Diencephalon (tissue), 1 donor: ENCODE results near the gene ARMC9. TPM values are rescaled to one million over a fixed set of nuclear protein-coding genes. Genes with fewer than 3 reads are reported as not detected.

Experiments
- small RNA-seq: library from RNA; depleted of rRNA; stranded (forward); fragments of <200 nt; gene quantifications from one replicate; pipeline ENCODE3, GENCODE V24; 2014
- total RNA-seq: library from RNA; depleted of rRNA; stranded (reverse); fragments of >200 nt; gene quantifications from one replicate; pipeline ENCODE4 v1.2.3, GENCODE V29; 2014

ARMC9 gene, protein sequence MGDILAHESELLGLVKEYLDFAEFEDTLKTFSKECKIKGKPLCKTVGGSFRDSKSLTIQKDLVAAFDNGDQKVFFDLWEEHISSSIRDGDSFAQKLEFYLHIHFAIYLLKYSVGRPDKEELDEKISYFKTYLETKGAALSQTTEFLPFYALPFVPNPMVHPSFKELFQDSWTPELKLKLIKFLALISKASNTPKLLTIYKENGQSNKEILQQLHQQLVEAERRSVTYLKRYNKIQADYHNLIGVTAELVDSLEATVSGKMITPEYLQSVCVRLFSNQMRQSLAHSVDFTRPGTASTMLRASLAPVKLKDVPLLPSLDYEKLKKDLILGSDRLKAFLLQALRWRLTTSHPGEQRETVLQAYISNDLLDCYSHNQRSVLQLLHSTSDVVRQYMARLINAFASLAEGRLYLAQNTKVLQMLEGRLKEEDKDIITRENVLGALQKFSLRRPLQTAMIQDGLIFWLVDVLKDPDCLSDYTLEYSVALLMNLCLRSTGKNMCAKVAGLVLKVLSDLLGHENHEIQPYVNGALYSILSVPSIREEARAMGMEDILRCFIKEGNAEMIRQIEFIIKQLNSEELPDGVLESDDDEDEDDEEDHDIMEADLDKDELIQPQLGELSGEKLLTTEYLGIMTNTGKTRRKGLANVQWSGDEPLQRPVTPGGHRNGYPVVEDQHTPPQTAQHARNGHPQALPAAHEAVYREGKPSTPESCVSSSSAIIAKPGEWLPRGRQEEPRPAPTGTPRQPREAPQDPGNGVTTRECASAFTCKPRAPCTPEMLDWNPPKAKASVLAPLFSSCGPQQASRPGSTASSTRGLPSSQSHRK
- 23.8 TPM for total RNA-seq

DNA sequence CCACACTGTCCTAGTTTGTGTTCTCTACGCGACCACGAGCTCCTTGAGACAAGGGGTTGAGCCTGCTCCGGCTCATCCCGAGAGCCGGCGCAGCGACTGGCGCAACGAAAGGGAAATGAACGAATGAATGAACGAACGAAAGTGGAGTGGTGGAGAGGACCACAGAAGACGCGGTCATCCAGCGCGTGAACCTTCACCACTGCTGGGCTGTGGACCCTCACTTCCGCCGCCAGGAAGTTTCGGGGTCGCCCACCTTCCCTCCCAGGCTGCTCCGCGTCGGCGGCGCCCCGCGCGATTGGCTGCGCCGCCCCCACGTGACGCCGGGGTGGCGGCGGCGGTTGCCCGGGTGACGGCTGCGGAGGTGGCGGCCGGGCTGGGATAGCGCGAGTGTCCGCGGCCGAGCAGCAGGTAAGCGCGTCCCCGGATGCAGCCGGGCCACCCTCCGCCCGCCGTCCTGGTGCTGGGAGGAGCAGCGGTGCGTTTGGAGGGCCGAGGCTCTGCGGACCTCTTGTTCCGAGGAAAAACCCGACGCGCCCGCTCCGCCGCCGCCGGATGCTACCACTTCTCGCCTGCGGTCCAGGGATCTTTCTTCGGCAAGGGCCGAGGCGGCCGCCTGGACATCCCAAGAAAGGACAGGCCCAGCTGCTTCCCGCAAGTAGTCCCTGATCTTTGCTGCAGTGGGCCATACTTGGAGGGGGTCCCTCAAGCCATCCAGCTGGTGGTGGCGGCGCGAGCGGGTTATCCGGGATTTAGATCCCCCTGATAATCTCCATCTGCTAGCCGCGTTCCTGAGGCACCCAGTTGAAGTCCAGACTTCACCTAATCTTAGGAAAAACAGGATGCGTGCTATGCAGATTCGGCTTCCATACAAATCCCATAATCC is at the start of gene ARMC9:
Gene ARMC9, plus strand, starts transcription at position 341 of the 883 bp plus-strand sequence. CDS start 7,608 bp downstream, outside the sequence.

DNA sequence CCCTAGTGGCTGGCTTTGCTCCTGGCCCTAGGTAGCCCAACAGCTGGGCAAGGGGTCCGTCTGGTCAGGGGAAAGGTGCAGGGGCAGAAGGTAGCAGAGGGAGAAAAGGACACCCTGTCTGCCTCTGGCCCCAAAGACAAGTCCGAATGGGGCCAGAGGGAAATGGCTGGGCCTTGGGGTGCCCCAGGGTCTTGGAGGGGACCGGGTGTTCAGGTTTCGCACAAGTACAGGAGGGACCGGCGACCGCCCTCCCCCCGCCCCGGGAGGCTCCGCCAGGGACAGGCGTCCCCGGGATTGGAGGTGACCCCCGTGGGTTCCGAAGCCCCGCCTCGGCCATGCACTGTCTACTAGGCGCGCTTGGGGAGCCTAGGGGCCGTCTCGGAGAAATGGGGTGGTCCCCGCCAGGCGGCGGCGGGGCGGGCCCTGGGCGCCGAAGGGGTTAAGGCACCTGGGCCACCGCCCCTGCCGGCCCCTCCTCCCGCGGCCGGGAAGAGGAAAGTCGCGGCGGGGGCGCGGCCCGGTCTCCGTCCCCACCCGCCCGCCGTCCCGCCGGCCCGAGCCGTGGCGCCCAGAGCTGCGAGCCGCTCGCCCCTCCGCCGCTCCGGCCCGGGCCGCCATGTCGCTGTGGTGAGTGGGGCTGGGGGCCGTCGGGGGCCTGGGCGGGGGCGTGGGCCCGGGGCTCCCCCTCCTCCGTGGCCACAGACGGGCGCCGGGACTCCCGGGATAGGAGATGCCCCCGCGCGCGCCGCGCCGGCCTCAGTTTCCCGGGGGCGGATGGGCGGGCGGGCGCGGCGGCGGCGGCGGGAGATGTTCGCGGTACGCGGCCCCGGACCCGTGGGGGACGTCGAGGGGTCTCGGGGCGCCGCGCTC is 197.0 kb downstream of the ARMC9 start, which contains the start of gene B3GNT7:
Gene B3GNT7, plus strand, starts transcription at position 523 of the 870 bp plus-strand sequence. Its CDS starts 94 bp downstream, at position 617.

Small RNAs within 50 kb of the gene (small RNA-seq; reads per million reads assigned to genes)
- gene AC018738.1 (not detected), gene MIR4777 (not detected)

Other genes starting within 250 kb of the ARMC9 start
- not detected for gene SPATA3, start 202.5 kb upstream of the ARMC9 start, total RNA-seq
- gene C2orf72, start 161.1 kb upstream of the ARMC9 start, total RNA-seq, result 46.1 TPM
- gene PSMD1, start 141.8 kb upstream of the ARMC9 start, total RNA-seq, result 122 TPM
- gene HTR2B, start 73.6 kb upstream of the ARMC9 start, total RNA-seq, result 0.23 TPM
- gene B3GNT7, start 197.1 kb downstream of the ARMC9 start, total RNA-seq, result 9.0 TPM